Endometrial microvascular endothelial cells (primary cell): ENCODE data around the gene VPS39. TPM values are rescaled to one million over a fixed set of nuclear protein-coding genes. Genes with fewer than 3 reads are reported as not detected.

Source experiments
- in situ Hi-C: cut with HindIII; loops from 2 replicates; pipeline ENCODE4 v1.10.0; 2017; ENCODE audit warnings: low sequenced_read_pairs, low pct_unique_long_range_greater_than_20kb; ENCODE audit errors: inconsistent ontology term
- total RNA-seq: library from RNA; depleted of rRNA; stranded (reverse); fragments of >200 nt; gene quantifications from one replicate; pipeline ENCODE4 v1.2.3, GENCODE V29; 2015; ENCODE audit errors: inconsistent ontology term

The VPS39 gene
- total RNA-seq, 1 donor from 2014 or later: 28.2 TPM

DNA sequence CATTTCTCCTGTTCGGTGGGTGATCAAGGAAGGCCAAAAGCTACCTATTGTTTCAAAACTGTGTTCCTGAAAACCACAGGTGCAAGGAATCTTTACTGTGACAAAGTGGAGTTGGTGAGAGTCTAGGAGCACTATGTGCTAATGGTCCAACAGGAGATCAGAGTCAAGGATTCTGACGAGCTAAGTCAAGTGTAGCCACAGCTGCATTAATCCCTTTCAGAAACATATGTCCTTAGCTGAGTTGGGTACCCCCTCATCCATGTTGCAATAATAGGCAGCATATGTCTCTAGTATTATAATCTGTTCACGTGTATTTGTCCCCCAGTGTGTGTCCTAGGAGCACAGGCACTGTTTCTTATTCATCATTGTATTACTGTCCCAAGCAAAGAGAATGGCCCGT is 1.7 kb downstream of the VPS39 start:
- in situ Hi-C loops: no loop called here

DNA sequence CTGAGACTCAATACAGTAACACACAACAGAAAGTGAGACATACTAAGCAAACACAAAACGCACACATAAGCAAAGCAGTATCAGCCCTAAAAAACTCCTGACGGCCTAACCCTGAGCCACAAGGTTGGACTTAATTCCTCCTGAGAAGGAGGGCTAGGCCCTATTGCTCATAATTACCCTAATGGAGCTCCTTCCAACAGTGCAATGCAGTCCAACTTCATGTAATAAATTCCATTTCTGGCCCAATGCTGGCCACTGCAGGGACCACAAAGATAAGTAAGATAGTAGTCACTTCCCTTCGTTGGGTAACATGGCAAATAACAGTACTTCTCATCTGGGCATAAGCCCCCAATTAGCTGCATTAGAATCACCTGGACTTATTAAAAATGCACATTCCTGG is 4.2 kb downstream of the VPS39 start:
- in situ Hi-C loops: no loop called here

DNA sequence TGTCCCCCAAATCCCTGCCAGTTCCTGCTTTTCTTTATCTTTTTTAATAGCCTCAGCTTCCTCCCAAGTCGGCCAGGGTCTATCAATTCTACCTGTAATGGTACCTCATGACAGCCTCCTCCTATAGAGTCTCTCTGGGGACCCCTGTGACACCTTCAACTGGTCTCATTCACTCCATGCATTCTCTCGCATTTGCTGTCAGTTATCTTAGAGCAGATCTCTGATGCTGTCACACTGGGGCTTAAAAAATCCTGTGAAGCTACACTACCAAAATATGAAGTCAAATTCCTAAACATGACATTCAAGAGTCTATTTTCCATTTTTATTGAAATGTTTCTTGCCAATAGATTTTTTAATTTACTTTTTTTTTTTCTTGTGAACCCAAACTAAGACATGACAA is 5.5 kb downstream of the VPS39 start:
- in situ Hi-C loops: no loop called here

- in situ Hi-C loops: no loop called here
Measured at GRCh38 chr15:42201801-42202200, 6.3 kb downstream of the VPS39 start.

DNA sequence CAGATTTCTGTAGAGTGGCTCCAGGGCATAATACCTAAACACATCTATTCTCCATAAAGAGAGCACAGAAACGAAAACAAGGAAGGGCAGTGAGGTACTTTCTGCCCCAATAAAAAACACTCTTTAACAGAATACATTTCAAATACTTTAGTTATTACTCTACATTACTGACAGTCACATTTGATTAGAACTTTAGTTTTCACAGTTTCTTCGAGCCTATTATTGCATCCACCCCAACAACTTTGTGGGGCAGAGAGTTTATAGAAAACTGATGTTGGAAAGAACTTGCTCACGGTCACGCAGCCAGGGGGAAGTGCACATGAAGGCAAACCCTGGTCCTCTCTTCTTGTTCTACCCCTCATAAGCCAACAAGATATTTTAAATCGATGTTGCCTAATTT is 9.0 kb downstream of the VPS39 start:
- in situ Hi-C loops: no loop called here

DNA sequence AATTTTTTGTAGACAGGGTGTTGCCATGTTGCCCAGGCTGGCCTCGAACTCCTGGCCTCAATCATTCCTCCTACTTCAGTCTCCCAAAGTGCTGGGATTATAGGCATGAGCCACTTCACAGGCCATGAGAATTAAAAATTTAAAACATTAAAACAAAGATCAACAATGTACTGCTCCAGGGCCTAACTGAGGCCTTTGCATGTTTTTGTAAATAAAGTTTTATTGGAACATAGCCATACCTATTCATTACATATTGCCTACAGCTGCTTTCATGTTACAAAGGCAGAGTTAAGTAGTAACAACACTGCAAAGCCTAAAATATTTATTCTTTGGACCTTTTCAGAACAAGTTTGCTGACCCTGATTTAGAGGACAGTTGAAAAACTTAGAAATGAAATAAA is 9.6 kb downstream of the VPS39 start:
- in situ Hi-C loops: no loop called here

DNA sequence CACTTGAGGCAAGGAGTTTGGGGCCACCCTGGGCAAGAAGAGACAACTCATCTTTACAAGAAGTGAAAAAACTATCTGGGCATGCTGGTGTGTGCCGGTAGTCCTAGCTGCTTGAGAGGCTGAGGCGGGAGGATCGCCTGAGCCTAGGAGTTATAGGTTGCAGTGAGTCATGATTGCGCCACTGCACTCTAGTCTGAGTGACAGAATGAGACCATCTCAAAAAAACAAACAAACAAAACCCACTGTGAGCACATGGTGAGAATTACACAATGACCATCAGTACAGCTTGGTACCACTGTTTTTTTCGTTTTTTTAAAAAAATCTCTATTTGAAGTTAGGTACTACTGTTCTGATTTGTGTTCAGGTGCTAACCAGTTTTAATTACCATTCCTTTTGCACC is 13.6 kb downstream of the VPS39 start:
- in situ Hi-C loops: no loop called here

GRCh38 chr15:42193383-42193782 is 14.7 kb downstream of the VPS39 start:
- in situ Hi-C loops: no loop called here

DNA sequence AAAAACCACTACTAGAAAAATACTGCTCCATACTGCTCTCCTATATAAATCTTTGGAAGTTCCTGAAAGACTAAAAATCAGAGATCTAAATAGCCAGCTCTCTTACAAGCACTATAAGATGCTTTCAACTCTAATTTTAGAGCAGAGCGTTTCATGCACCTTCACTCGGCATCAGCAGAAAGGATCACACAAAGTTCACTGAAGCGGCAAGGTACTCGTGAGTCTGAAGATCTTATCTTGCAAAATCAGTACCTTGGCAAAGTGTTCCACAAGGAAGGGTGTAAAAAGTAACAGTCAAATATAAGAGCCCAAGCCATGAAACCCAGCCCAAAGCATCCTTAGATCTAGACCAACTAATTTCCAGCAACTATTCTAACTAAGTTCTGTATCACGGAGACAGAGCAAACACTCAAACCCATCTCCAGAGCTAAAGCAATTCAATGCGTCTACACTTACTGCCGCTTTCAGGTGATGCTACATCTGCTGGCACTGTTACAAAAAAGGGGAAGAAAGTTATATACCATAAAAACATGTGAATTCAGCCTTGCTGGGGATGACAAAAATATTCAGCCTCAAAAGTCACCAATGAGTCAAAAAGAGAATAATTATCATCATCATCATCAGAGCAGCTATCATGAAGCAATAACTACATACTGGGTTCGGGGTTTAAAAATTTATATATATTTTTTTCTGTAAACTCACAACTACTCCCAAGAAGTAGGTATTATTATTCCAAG is 16.3 kb downstream of the VPS39 start:
- in situ Hi-C loops: no loop called here

GRCh38 chr15:42190370-42190769 is 17.7 kb downstream of the VPS39 start:
- in situ Hi-C loops: no loop called here

- in situ Hi-C loops: no loop called here
Measured at GRCh38 chr15:42185801-42186200, 22.3 kb downstream of the VPS39 start.

DNA sequence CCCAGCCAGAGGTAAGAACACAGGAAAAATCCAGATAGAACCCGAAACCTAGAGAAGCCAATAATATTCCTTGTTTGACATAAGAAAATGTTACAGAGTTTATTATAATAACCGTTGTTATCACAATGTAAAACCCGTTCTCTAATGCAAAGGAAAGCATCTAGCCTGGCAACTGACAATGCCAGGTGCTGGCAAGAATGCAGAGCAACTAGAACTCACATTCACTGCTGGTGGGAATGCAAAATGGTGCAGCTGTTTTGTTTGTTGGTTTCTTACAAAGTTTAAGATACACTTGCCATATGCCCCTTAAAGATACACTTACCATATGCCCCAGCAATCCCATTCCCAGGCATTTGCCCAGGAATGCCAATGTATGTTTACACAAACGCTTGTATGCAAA is 23.4 kb downstream of the VPS39 start:
- in situ Hi-C loops: no loop called here

- in situ Hi-C loops: no loop called here
Measured at GRCh38 chr15:42184296-42184695, 23.8 kb downstream of the VPS39 start.

GRCh38 chr15:42182961-42183360 is 25.1 kb downstream of the VPS39 start:
- in situ Hi-C loops: no loop called here

DNA sequence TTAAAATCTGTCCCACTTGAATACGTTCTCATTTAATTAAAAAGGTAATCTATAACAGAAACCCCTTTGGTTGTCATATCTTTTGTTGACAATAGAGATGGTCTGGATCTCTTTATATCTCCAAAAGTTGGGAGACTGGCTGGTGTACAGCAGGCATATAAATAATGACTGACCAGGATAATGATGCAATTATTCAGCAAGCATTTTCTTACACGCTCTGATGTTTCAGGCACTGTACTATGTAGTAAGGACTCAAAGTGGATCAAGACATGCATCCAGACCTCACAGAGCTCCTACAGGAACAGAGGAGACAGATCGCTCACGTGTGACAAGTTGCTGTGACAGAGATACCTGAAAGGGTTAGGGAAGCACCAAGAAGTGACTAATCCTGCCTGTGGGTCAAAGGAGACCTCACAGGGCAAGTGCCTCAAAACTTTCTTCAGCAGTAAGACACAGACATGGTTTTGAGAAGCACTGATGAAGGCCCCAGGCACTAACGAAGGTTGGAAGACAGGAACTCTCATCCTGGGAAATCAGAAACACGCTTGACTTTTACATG is 25.7 kb downstream of the VPS39 start:
- in situ Hi-C loops: no loop called here

DNA sequence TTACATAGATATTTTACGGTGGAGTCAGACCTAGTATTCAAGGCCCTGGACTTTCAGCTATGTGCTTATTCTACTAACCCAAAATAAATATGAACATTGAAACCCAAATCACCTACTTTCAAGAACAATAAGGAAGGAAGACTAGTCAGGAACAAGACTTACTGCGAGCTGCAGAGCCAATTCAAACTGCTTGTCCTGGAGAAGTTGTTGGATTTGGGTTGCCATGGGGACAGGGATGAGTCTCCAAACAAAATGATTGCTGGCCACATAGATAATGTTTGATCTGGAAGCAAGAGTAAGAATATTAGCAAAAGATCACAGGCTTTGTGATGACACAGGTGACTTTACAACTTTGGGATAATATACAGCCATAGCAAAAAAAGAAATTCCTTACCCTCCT is 30.0 kb downstream of the VPS39 start:
- in situ Hi-C loops: no loop called here

DNA sequence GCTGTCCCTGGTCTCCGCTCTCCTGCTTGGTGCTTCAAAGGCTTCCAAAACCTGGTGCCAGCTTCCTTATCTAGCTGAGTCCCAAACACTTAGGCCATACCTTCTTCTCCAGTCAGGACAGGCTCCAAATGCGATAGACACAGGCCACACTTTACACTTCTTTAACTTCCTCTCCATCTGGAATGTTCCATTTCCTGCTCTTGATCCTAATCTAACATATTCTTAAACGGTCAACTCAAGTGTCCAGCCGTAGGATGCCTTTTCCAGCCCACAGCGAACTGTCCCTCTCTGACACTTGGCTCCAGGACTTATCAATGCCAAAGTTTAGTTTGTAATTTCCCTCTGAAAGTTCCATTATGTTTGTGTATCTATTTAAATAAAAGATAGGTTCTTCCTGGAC is 32.4 kb downstream of the VPS39 start:
- in situ Hi-C loops: no loop called here

DNA sequence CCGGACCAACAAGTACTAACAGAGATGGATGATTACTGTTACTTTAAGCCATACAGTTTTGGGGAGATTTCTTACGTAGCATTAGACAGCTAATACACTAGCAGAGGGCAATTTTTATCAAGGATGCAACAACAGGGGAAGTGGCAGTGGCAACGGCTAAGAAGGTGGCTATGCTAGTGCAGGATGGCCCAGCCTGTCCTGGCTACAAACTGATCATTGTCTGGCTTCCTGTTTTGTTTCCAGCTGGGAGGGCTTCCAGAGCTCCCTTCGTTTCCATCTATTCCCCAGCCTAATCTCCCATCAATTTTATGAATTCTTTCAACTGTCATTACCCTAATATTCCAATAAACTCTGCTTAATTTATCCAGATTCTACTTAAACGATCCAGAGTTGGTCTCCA is 35.6 kb downstream of the VPS39 start:
- in situ Hi-C loops: no loop called here

DNA sequence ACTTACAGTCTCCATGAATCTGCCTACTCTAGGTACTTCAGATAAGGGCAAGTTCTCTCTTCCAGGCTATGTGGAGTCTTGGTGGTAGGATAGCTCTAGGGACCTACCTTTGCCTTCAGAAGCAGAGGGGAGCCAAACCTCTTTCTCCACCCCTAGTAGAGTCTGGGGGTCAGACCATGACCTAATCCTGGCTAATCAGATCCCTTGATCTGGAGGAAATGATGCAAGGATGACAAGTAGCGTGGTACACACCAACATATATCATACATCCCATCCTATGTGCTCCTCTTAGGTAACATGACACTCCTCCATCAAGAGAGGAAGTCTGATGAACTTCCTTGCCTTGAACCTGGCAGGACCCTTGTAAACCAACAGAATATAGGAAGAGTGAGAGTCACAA is 36.3 kb downstream of the VPS39 start:
- in situ Hi-C loops: no loop called here

DNA sequence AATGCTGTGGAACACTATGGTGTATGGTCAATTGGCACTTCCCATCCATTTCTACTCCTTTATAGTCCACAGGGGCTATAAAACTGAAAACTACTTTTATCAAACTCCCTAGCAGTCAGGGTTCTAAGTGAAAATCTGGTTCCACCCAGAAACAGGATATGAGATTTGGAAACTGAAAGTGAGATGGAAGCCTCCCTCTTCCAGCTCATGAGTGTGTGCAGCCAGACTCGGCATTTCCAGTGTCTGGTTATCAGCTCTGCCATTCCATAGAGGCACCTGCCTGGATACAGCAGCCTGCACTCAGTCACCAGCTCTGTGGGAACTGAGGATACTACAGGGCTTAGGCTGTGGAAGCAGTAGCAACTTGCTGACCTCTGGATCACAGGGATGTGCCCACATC is 37.0 kb downstream of the VPS39 start:
- in situ Hi-C loops: no loop called here
